ENCODE measurements around the gene FRK. TPM values are rescaled to one million over a fixed set of nuclear protein-coding genes. Genes with fewer than 3 reads are reported as not detected.

The FRK gene
- total RNA-seq, 1 experiment from 2014 or later: not detected

DNA sequence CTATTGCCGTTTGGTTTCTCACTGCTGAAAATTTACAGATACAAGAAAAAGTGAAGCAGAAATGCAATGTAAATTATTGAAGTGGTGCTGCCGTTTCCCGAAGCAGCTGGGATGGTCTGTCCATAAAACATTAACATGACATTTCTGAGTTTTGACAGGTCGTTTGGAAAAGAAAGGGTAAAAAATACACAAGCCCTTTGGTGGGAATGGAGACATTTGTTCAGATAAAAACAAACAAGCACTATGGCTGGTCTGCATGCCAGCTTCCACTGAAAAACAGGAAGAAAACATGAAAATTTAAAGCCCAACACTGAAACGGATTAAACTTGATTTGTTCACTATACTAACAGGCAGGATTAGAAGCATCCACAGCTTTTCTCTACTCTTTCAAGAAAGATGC, 155.2 kb downstream of the FRK start:
- no peaks in the 10 kb centered on the region for H3K79me2 ChIP-seq (ENCODE audit: low read length)
- no peak overlapping the region for H3K9ac ChIP-seq (ENCODE audit: low read length)
- H3K36me3 ChIP-seq (ENCODE audit: insufficient read depth, low read length): no peaks in the 10 kb centered on the region
- no peak overlapping the region for H2AFZ ChIP-seq (ENCODE audit: low read length)
- no peaks in the 10 kb centered on the region for H4K20me1 ChIP-seq (ENCODE audit: insufficient read depth, low read depth, low read length)
- no peak overlapping the region for H3K4me3 ChIP-seq (ENCODE audit: low read length)
- no peaks in the 10 kb centered on the region for H3K9me2 ChIP-seq (replicated peaks; ENCODE audit: insufficient read depth, low read length)
- H3K27me3 ChIP-seq (ENCODE audit: low read length): no peaks in the 10 kb centered on the region
- no peaks in the 10 kb centered on the region for H3K9me3 ChIP-seq (ENCODE audit: low read length)
- no peaks in the 10 kb centered on the region for H3K4me1 ChIP-seq (ENCODE audit: low read length)
- DNase-seq: no peak
- no peak overlapping the region for H3K4me2 ChIP-seq (ENCODE audit: low read depth, low read length, poor library complexity, severe bottlenecking)
- no peak overlapping the region for H3K27ac ChIP-seq (ENCODE audit: low read length)

DNA sequence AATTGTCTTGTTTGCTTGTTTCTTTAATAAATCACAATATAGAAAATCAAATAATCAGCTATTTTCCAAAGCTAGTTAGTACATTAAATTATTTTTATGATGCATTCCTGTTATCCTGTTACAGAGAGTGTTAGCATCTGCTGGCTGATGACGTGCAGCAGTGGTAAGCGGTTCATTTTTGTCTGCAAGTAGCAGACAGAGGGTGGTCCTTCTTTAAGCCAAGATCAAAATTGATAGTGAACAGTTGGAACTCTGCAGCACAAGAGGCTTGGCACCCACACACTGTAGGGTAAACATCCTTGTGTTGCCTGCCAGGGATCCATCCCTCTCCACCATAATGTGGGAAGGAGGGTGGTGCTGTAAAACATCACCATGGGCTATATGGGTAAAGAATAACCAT, 158.3 kb downstream of the FRK start:
- Histone ChIP-seq H3K4me1 (ENCODE audit: low read length) (no peaks in the 10 kb centered on the region), H3K79me2 (ENCODE audit: low read length) (no peaks in the 10 kb centered on the region), H3K9me2 (replicated peaks; ENCODE audit: insufficient read depth, low read length) (no peaks in the 10 kb centered on the region), H3K27ac (ENCODE audit: low read length) (no peak overlapping the region), H3K36me3 (ENCODE audit: insufficient read depth, low read length) (no peaks in the 10 kb centered on the region), H4K20me1 (ENCODE audit: insufficient read depth, low read depth, low read length) (no peaks in the 10 kb centered on the region), H3K4me2 (ENCODE audit: low read depth, low read length, poor library complexity, severe bottlenecking) (no peak overlapping the region), H3K27me3 (ENCODE audit: low read length) (no peaks in the 10 kb centered on the region), H3K9ac (ENCODE audit: low read length) (no peak overlapping the region), H3K4me3 (ENCODE audit: low read length) (no peak overlapping the region), H2AFZ (ENCODE audit: low read length) (no peak overlapping the region), H3K9me3 (ENCODE audit: low read length) (no peaks in the 10 kb centered on the region)
- no peak for DNase-seq

DNA sequence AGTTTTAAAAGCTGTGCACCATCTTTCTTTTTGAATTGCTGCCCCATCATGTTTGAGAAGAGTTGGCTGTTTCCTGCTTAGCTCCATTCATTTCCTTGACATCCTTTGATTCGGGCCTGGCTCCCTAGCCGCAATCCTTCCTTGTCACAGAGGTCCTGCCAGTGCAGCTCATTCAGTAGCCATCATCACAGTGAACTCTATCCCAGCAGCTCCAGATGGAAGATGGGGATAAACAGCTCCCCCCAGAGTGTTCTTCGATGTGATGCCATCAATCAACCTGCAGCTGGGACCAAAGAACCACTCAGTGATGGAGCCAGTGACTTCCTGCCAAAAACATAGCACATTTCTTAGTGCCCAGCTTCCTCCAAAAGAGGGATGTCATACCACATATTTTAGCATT, 158.8 kb downstream of the FRK start:
- no peaks in the 10 kb centered on the region for H3K36me3 ChIP-seq (ENCODE audit: insufficient read depth, low read length)
- H3K4me2 ChIP-seq (ENCODE audit: low read depth, low read length, poor library complexity, severe bottlenecking): no peak overlapping the region
- H3K79me2 ChIP-seq (ENCODE audit: low read length): no peaks in the 10 kb centered on the region
- no peaks in the 10 kb centered on the region for H3K27me3 ChIP-seq (ENCODE audit: low read length)
- H3K27ac ChIP-seq (ENCODE audit: low read length): no peak overlapping the region
- no peak overlapping the region for H3K4me3 ChIP-seq (ENCODE audit: low read length)
- DNase-seq: no peak
- no peaks in the 10 kb centered on the region for H3K4me1 ChIP-seq (ENCODE audit: low read length)
- H2AFZ ChIP-seq (ENCODE audit: low read length): no peak overlapping the region
- H3K9me2 ChIP-seq (replicated peaks; ENCODE audit: insufficient read depth, low read length): no peaks in the 10 kb centered on the region
- H3K9me3 ChIP-seq (ENCODE audit: low read length): no peaks in the 10 kb centered on the region
- H4K20me1 ChIP-seq (ENCODE audit: insufficient read depth, low read depth, low read length): no peaks in the 10 kb centered on the region
- no peak overlapping the region for H3K9ac ChIP-seq (ENCODE audit: low read length)

DNA sequence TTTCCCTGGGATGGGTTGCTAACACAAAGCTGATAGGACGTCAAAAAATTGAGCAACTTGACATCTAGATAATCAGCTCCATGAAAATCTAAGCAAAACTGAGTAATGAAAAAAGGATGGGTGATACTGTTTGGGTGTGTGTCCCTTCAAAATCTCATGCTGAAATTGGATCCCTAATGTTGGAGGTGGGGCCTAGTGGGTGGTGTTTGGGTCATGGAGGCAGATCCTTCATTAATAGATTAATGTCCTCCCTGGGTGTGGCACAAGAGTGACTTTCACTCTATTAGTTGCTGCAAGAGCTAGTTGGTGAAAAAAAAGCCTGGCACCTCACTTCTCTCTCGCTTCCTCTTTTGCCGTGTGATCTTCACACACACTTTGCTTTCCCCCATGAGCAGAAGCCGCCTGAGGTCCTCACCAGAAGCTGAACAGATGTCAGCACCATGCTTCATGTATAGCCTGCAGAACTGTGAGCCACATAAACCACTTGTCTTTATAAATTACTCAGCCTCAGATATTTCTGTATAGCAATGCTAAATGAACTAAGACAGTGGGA, 160.9 kb downstream of the FRK start:
- H3K79me2 ChIP-seq (ENCODE audit: low read length): no peaks in the 10 kb centered on the region
- no peaks in the 10 kb centered on the region for H3K9me2 ChIP-seq (replicated peaks; ENCODE audit: insufficient read depth, low read length)
- no peaks in the 10 kb centered on the region for H3K36me3 ChIP-seq (ENCODE audit: insufficient read depth, low read length)
- no peaks in the 10 kb centered on the region for H3K27me3 ChIP-seq (ENCODE audit: low read length)
- no peak overlapping the region for H3K9ac ChIP-seq (ENCODE audit: low read length)
- peak; percentile 46 for DNase-seq
- H3K4me2 ChIP-seq (ENCODE audit: low read depth, low read length, poor library complexity, severe bottlenecking): no peak overlapping the region
- H2AFZ ChIP-seq (ENCODE audit: low read length): no peak overlapping the region
- no peaks in the 10 kb centered on the region for H3K4me1 ChIP-seq (ENCODE audit: low read length)
- no peak overlapping the region for H3K27ac ChIP-seq (ENCODE audit: low read length)
- H3K9me3 ChIP-seq (ENCODE audit: low read length): no peaks in the 10 kb centered on the region
- H3K4me3 ChIP-seq (ENCODE audit: low read length): no peak overlapping the region
- H4K20me1 ChIP-seq (ENCODE audit: insufficient read depth, low read depth, low read length): no peaks in the 10 kb centered on the region

DNA sequence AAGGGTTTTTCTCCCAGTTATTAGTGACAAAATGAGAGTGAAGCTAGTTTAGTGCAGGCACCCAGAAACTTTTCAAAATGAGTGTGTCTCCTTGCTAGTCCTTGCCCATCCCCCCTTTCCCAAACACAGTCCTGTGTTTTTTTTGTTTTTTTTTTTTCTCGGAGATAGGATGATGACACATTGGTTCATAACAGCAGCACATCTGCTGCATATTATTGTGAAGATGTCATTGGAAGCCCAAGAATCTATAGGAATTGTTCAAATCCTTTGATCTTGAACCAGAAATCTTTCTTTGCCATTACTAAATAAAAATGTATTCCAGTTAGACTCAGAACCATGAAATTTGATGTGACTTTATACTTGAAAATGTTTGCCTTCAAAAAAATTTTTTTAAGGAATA, 162.4 kb downstream of the FRK start:
- H3K4me3 ChIP-seq (ENCODE audit: low read length): no peak overlapping the region
- H3K4me2 ChIP-seq (ENCODE audit: low read depth, low read length, poor library complexity, severe bottlenecking): no peak overlapping the region
- H3K27me3 ChIP-seq (ENCODE audit: low read length): no peaks in the 10 kb centered on the region
- H2AFZ ChIP-seq (ENCODE audit: low read length): no peak overlapping the region
- H3K4me1 ChIP-seq (ENCODE audit: low read length): no peaks in the 10 kb centered on the region
- H4K20me1 ChIP-seq (ENCODE audit: insufficient read depth, low read depth, low read length): no peaks in the 10 kb centered on the region
- H3K27ac ChIP-seq (ENCODE audit: low read length): no peak overlapping the region
- H3K9me3 ChIP-seq (ENCODE audit: low read length): no peaks in the 10 kb centered on the region
- no peaks in the 10 kb centered on the region for H3K79me2 ChIP-seq (ENCODE audit: low read length)
- H3K9me2 ChIP-seq (replicated peaks; ENCODE audit: insufficient read depth, low read length): no peaks in the 10 kb centered on the region
- no peak overlapping the region for H3K9ac ChIP-seq (ENCODE audit: low read length)
- DNase-seq: no peak
- no peaks in the 10 kb centered on the region for H3K36me3 ChIP-seq (ENCODE audit: insufficient read depth, low read length)

DNA sequence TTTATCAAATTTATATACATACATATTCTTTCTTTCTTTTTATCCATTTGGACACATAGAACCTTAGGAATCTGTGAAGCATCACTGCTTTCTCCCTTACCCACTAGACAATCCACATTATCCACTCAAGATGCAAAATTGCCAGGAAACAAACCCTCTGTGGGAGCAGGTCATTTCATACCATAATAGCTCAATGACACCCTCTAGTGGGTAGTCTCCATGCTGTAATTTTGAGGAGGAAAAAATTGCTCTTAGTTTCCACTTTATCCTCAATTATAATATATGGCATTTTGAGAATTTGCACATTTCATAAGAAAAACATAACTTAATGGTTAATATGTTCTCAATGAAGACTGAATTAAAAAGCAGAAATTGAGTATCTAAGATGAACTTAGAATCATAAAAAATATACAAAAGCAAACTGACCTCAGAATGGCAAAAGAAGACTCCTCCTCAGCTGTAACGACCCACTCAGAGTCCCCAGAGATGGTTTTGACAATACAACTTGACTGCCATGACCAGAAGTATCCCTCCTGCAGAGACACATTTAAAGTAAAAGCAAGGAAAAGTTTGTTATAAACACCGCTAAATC, 164.1 kb downstream of the FRK start:
- no peaks in the 10 kb centered on the region for H3K9me3 ChIP-seq (ENCODE audit: low read length)
- peak; percentile 66 for DNase-seq

DNA sequence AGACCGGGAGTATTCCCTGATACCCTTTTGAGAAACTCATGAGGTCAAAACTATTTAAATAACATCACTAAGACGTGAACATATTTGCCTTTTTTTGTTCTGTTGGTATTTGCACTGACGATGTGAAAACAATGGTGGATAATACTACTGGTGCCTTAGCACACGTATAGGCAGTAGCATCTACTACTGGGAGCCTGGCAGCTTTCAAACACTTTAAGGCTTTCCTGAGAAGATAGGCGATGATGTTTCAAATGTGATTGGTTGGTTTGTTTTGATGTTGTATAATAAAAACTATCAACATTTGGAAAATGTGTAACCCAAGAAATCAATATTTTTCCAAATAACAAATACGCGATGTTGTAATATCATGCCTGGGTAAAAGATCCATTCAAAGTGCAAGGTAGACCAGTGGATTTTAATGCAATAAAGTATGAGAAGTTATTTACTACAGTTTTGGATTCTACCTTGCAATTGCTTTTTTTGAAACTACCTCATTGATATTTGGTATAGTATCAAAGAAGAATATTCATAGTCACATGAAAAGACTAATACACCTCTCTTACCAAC, 166.2 kb downstream of the FRK start:
- Histone ChIP-seq H3K9me2 (replicated peaks; ENCODE audit: insufficient read depth, low read length) (no peaks in the 10 kb centered on the region), H3K4me3 (ENCODE audit: low read length) (no peak overlapping the region), H4K20me1 (ENCODE audit: insufficient read depth, low read depth, low read length) (no peaks in the 10 kb centered on the region), H3K9ac (ENCODE audit: low read length) (no peak overlapping the region), H3K27ac (ENCODE audit: low read length) (no peak overlapping the region), H3K36me3 (ENCODE audit: insufficient read depth, low read length) (no peaks in the 10 kb centered on the region), H3K79me2 (ENCODE audit: low read length) (no peaks in the 10 kb centered on the region), H3K4me1 (ENCODE audit: low read length) (no peaks in the 10 kb centered on the region), H3K9me3 (ENCODE audit: low read length) (no peaks in the 10 kb centered on the region), H3K4me2 (ENCODE audit: low read depth, low read length, poor library complexity, severe bottlenecking) (no peak overlapping the region), H2AFZ (ENCODE audit: low read length) (no peak overlapping the region), H3K27me3 (ENCODE audit: low read length) (no peaks in the 10 kb centered on the region)
- no peak for DNase-seq

More for the DNA sequence above, 164.1 kb downstream of the FRK start:
- H3K4me2 ChIP-seq (ENCODE audit: low read depth, low read length, poor library complexity, severe bottlenecking): no peak overlapping the region
- no peak overlapping the region for H3K4me3 ChIP-seq (ENCODE audit: low read length)
- H3K27ac ChIP-seq (ENCODE audit: low read length): no peak overlapping the region
- no peaks in the 10 kb centered on the region for H4K20me1 ChIP-seq (ENCODE audit: insufficient read depth, low read depth, low read length)
- H2AFZ ChIP-seq (ENCODE audit: low read length): no peak overlapping the region
- no peaks in the 10 kb centered on the region for H3K79me2 ChIP-seq (ENCODE audit: low read length)
- no peaks in the 10 kb centered on the region for H3K36me3 ChIP-seq (ENCODE audit: insufficient read depth, low read length)
- H3K4me1 ChIP-seq (ENCODE audit: low read length): no peaks in the 10 kb centered on the region
- no peak overlapping the region for H3K9ac ChIP-seq (ENCODE audit: low read length)
- H3K9me2 ChIP-seq (replicated peaks; ENCODE audit: insufficient read depth, low read length): no peaks in the 10 kb centered on the region
- H3K27me3 ChIP-seq (ENCODE audit: low read length): no peaks in the 10 kb centered on the region

DNA sequence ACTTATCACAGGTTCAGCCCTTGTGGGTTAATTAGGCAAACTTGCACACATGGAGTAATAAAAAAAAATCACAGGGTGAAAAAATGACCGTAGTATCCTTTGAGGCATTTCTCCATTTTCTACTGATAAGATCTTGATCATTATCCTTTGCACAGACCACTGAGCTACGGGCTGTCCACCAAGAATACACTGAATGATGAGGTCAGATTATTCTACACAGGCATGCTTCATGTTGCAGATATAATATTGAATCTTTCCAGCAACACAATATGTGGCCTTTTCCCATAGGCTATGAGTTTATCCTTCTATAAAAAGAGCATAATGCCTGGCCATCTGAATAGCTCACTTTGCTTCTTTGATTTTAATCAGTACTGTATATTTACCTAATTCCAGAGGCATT, 168.9 kb downstream of the FRK start:
- Histone ChIP-seq H3K9ac (ENCODE audit: low read length) (no peak overlapping the region), H3K9me3 (ENCODE audit: low read length) (no peaks in the 10 kb centered on the region), H3K36me3 (ENCODE audit: insufficient read depth, low read length) (no peaks in the 10 kb centered on the region), H2AFZ (ENCODE audit: low read length) (no peak overlapping the region), H3K4me1 (ENCODE audit: low read length) (no peaks in the 10 kb centered on the region), H3K79me2 (ENCODE audit: low read length) (no peaks in the 10 kb centered on the region), H3K9me2 (replicated peaks; ENCODE audit: insufficient read depth, low read length) (no peaks in the 10 kb centered on the region), H3K27ac (ENCODE audit: low read length) (no peak overlapping the region), H3K4me2 (ENCODE audit: low read depth, low read length, poor library complexity, severe bottlenecking) (no peak overlapping the region), H3K4me3 (ENCODE audit: low read length) (no peak overlapping the region), H3K27me3 (ENCODE audit: low read length) (no peaks in the 10 kb centered on the region), H4K20me1 (ENCODE audit: insufficient read depth, low read depth, low read length) (no peaks in the 10 kb centered on the region)
- no peak for DNase-seq
